HepG2 (cell line): ENCODE data around the gene HSPA1A. TPM values are rescaled to one million over a fixed set of nuclear protein-coding genes. Genes with fewer than 3 reads are reported as not detected.

Source experiments
- CREBL2 ChIP-seq: sonication (generic); formaldehyde crosslinking; IDR thresholded peaks from 2 replicates; pipeline ENCODE4 v1.8.1; 2023; ENCODE audit warnings: missing genetic modification reagents, mild to moderate bottlenecking, borderline replicate concordance
- ESRRA ChIP-seq: sonication (generic); formaldehyde crosslinking; IDR thresholded peaks from 2 replicates; pipeline ENCODE4 v1.5.1; 2020; ENCODE audit warnings: mild to moderate bottlenecking, low read depth, missing genetic modification reagents
- FOXO4 ChIP-seq: sonication (generic); formaldehyde crosslinking; conservative IDR thresholded peaks from 2 replicates; pipeline ENCODE4 v1.8.1; 2023; ENCODE audit warnings: missing genetic modification reagents
- NAIF1 ChIP-seq: sonication (generic); formaldehyde crosslinking; IDR thresholded peaks from 2 replicates; pipeline ENCODE4 v1.5.0; 2020; ENCODE audit warnings: mild to moderate bottlenecking, missing genetic modification reagents, borderline replicate concordance
- NR2C2 ChIP-seq: sonication (generic); formaldehyde crosslinking; IDR thresholded peaks from 2 replicates; pipeline ENCODE4 v1.4.0; 2020; ENCODE audit warnings: missing genetic modification reagents, mild to moderate bottlenecking, moderate library complexity, borderline replicate concordance
- RFX3 ChIP-seq: IDR thresholded peaks from 2 replicates; pipeline ENCODE4 v1.6.1; 2016; ENCODE audit warnings: missing biosample characterization, missing genetic modification reagents
- SIN3A ChIP-seq: IDR thresholded peaks from 2 replicates; pipeline ENCODE4 v1.6.1; 2011; ENCODE audit warnings: low read depth, mild to moderate bottlenecking, control low read depth, low read length, borderline replicate concordance
- SMAD1 ChIP-seq: sonication (generic); formaldehyde crosslinking; IDR thresholded peaks from 2 replicates; pipeline ENCODE4 v1.4.0; 2020; ENCODE audit warnings: missing genetic modification reagents, low read depth, mild to moderate bottlenecking, borderline replicate concordance
- SRSF9 ChIP-seq: fragments of 200-400 bp; formaldehyde crosslinking; IDR thresholded peaks from 2 replicates; pipeline ENCODE4 v1.6.1; 2018; ENCODE audit warnings: borderline replicate concordance, mild to moderate bottlenecking, low read depth, low read length; ENCODE audit not compliant: insufficient read depth, poor library complexity, severe bottlenecking
- ZBTB2 ChIP-seq: sonication (generic); formaldehyde crosslinking; IDR thresholded peaks from 2 replicates; pipeline ENCODE4 v1.8.0; 2022; ENCODE audit warnings: low read depth, missing genetic modification reagents
- ZC3H4 ChIP-seq: sonication (generic); formaldehyde crosslinking; IDR thresholded peaks from 2 replicates; pipeline ENCODE4 v1.4.0; 2020; ENCODE audit warnings: missing genetic modification reagents, borderline replicate concordance
- ZFP91 ChIP-seq: sonication (generic); formaldehyde crosslinking; IDR thresholded peaks from 2 replicates; pipeline ENCODE4 v1.9.0; 2022; ENCODE audit warnings: missing genetic modification reagents, mild to moderate bottlenecking, borderline replicate concordance
- ZIK1 ChIP-seq: sonication (generic); formaldehyde crosslinking; IDR thresholded peaks from 2 replicates; pipeline ENCODE4 v1.5.0; 2020; ENCODE audit warnings: mild to moderate bottlenecking, low read depth, missing genetic modification reagents, borderline replicate concordance
- ZNF136 ChIP-seq: sonication (generic); formaldehyde crosslinking; IDR thresholded peaks from 2 replicates; pipeline ENCODE4 v1.8.1; 2022; ENCODE audit warnings: low read depth, mild to moderate bottlenecking, moderate library complexity, missing genetic modification reagents
- ZNF17 ChIP-seq: sonication (generic); formaldehyde crosslinking; IDR thresholded peaks from 2 replicates; pipeline ENCODE4 v1.5.0; 2020; ENCODE audit warnings: mild to moderate bottlenecking, missing genetic modification reagents
- ZNF503 ChIP-seq: sonication (generic); formaldehyde crosslinking; IDR thresholded peaks from 2 replicates; pipeline ENCODE4 v1.4.0; 2020; ENCODE audit warnings: missing genetic modification reagents
- ZNF569 ChIP-seq: sonication (generic); formaldehyde crosslinking; IDR thresholded peaks from 2 replicates; pipeline ENCODE4 v1.5.0; 2020; ENCODE audit warnings: mild to moderate bottlenecking, missing genetic modification reagents, moderate library complexity, borderline replicate concordance
- ZNF792 ChIP-seq: IDR thresholded peaks from 2 replicates; pipeline ENCODE4 v1.6.1; 2016
- ZSCAN30 ChIP-seq: sonication (generic); formaldehyde crosslinking; IDR thresholded peaks from 2 replicates; pipeline ENCODE4 v1.5.0; 2020; ENCODE audit warnings: mild to moderate bottlenecking, missing genetic modification reagents
- polyA plus RNA-seq, 8 experiments: library from polyadenylated mRNA; depleted of rRNA in 3 of 8; stranded (reverse) in 7 of 8; unstranded in 1 of 8; fragments of >200 nt; fragmentation: Illumina TruSeq in 4 of 8; extraction: Trizol in 4 of 8; gene quantifications; 2 replicates each; pipeline versions ENCODE4 v1.2.1 to v1.2.3, GENCODE V29; 2011 to 2016; ENCODE audit warnings: low read depth in 4 of 8, missing spikeins in 1 of 8, mixed read lengths in 1 of 8; ENCODE audit not compliant: insufficient read depth in 1 of 8
- total RNA-seq, 5 experiments: library from RNA; depleted of rRNA; stranded (reverse); fragments of >200 nt; fragmentation: Illumina TruSeq; extraction: Trizol; gene quantifications; 2 replicates each; pipeline ENCODE4 v1.2.3, GENCODE V29; 2016; ENCODE audit warnings: low read depth in 1 of 5

HSPA1A gene
- total and polyA plus RNA-seq, 2 of the 13 experiments (the other 11 are each of a cell fraction or from before 2014, with no cell fraction given): 44.5 to 85.0 TPM

- TF ChIP-seq ZNF569 (0 out of 2 replicates have a peak, but pooled peaks have one; percentile 19), SRSF9 (no peak), NR2C2 (peak; percentile 89), RFX3 (CRISPR knock-in tag) (no peak), NAIF1 (CRISPR knock-in tag) (peak; percentile 98), ZNF17 (CRISPR knock-in tag) (no peak), ZFP91 (CRISPR knock-in tag) (peak; percentile 97), ZNF136 (CRISPR knock-in tag) (peak; percentile 89; the same call in 1 of the 2 replicates), ESRRA (CRISPR knock-in tag) (peak; percentile 84), ZNF792 (CRISPR knock-in tag) (peak; percentile 93), ZC3H4 (CRISPR knock-in tag) (peak; percentile 44; the same call in 1 of the 2 replicates), CREBL2 (peak; percentile 34; the same call in 1 of the 2 replicates), SIN3A (peak; percentile 82; the same call in 1 of the 2 replicates), ZSCAN30 (peak; percentile 19; the same call in 1 of the 2 replicates), ZNF503 (CRISPR knock-in tag) (peak; percentile 78; the same call in 1 of the 2 replicates), FOXO4 (CRISPR knock-in tag) (no peak), ZIK1 (CRISPR knock-in tag) (peak; percentile 75; the same call in 1 of the 2 replicates), SMAD1 (peak; percentile 86; the same call in 1 of the 2 replicates), ZBTB2 (CRISPR knock-in tag) (peak; percentile 89)
Measured at GRCh38 chr6:31806470-31807272, 8.7 kb upstream of the HSPA1A start, which contains the start of gene LSM2 (continued).
